HepG2 (cell line): ENCODE data around the gene FOSB. TPM values are rescaled to one million over a fixed set of nuclear protein-coding genes. Genes with fewer than 3 reads are reported as not detected.

Experiments used
- ATAC-seq: fragments of 200-7000 bp; cut with Tn5 transposase; 3 replicates; pipeline ENCODE4 v1.9.1; 2020; ENCODE audit warnings: mild to moderate bottlenecking, moderate library complexity
- BruUV-seq: library from RNA; stranded (reverse); fragments of 400-500 nt; replicated peaks from 2 replicates; lab custom pipeline; 2021; lab: Mats Ljungman, UMichigan
- CTCF ChIA-PET: fragments of 300-600 bp; formaldehyde crosslinking; extraction: SDS; loops from one replicate; lab custom pipeline; 2021; ENCODE audit warnings: low total read pairs, inconsistent platforms, low intra/inter-chr PET ratio; lab: Yijun Ruan, JAX
- POLR2A ChIA-PET: fragments of 350-600 bp; sonication (Branson Sonifier 250); formaldehyde crosslinking; loops from one replicate; lab custom pipeline; 2020; ENCODE audit warnings: antibody characterized with exemption, inconsistent platforms; lab: Yijun Ruan, JAX
- DNase-seq: peaks from one replicate; pipeline ENCODE4 v3.0.0-alpha.2; 2015; ENCODE audit warnings: low spot score
- FAIRE-seq: peaks from 3 replicates; lab custom pipeline; 2011; peaks lifted over from hg19 to GRCh38; lab: Jason Lieb, UNC
- H2AFZ ChIP-seq: one replicate; pipeline ENCODE4 v1.6.1; 2011; ENCODE audit warnings: low read length, inconsistent platforms
- H3K27ac ChIP-seq: fragments of 300-600 bp; 3 replicates; pipeline ENCODE4 v1.8.0; 2011; ENCODE audit warnings: mixed run types, mild to moderate bottlenecking, mixed read lengths, low read length, inconsistent platforms; ENCODE audit not compliant: insufficient read depth; ENCODE audit errors: extremely low read length
- H3K27me3 ChIP-seq, 2 experiments: fragments of 200-600 bp in 1 of 2; 2 replicates in 1 of 2; 3 replicates in 1 of 2; pipeline versions ENCODE4 v1.6.0 to v1.8.0; 2011; ENCODE audit warnings: low read length in 2 of 2, mild to moderate bottlenecking in 2 of 2, moderate library complexity in 2 of 2, inconsistent platforms in 1 of 2; ENCODE audit not compliant: insufficient read depth in 2 of 2, control insufficient read depth in 1 of 2
- H3K36me3 ChIP-seq, 2 experiments: fragments of 200-600 bp in 1 of 2; replicated peaks in 1 of 2; 2 replicates in 1 of 2; 3 replicates in 1 of 2; pipeline versions ENCODE4 v1.5.1 to v1.8.0; 2011; ENCODE audit warnings: low read length in 2 of 2, inconsistent platforms in 1 of 2; ENCODE audit not compliant: insufficient read depth in 2 of 2, control insufficient read depth in 1 of 2
- H3K4me1 ChIP-seq: 2 replicates; pipeline ENCODE4 v1.5.1; 2012; ENCODE audit warnings: low read length, inconsistent platforms; ENCODE audit not compliant: insufficient read depth
- H3K4me2 ChIP-seq: 2 replicates; pipeline ENCODE4 v1.6.0; 2011; ENCODE audit warnings: low read depth, low read length, inconsistent platforms
- H3K4me3 ChIP-seq, 3 experiments: fragments of 200-600 bp in 1 of 3; sonication (generic), shearing (Covaris generic) in 1 of 3; replicated peaks in 1 of 3; 2 replicates each; pipeline ENCODE4 v1.5.1; 2011 to 2016; ENCODE audit warnings: low read length in 3 of 3, inconsistent platforms in 2 of 3, low read depth in 2 of 3, mild to moderate bottlenecking in 2 of 3, control low read depth in 1 of 3, mixed read lengths in 1 of 3; ENCODE audit not compliant: insufficient read depth in 1 of 3
- H3K79me2 ChIP-seq: one replicate; pipeline ENCODE4 v1.6.1; 2011; ENCODE audit warnings: low read length, inconsistent platforms; ENCODE audit not compliant: insufficient read depth
- H3K9ac ChIP-seq: 2 replicates; pipeline ENCODE4 v1.6.0; 2011; ENCODE audit warnings: mild to moderate bottlenecking, low read depth, low read length, inconsistent platforms; ENCODE audit not compliant: insufficient read depth
- H3K9me3 ChIP-seq: 2 replicates; pipeline ENCODE4 v1.5.1; 2012; ENCODE audit warnings: mild to moderate bottlenecking, low read length
- H4K20me1 ChIP-seq: 2 replicates; pipeline ENCODE4 v1.6.0; 2011; ENCODE audit warnings: inconsistent platforms, mild to moderate bottlenecking, low read length, moderate library complexity; ENCODE audit not compliant: insufficient read depth
- ATF2 ChIP-seq: sonication (generic); formaldehyde crosslinking; IDR thresholded peaks from 2 replicates; pipeline ENCODE4 v1.4.0; 2020; ENCODE audit warnings: missing genetic modification reagents
- DNMT3B ChIP-seq: conservative IDR thresholded peaks from 2 replicates; pipeline ENCODE4 v1.6.1; 2016; ENCODE audit warnings: missing biosample characterization, control low read depth
- HCFC1 ChIP-seq: fragments of 150-350 bp; IDR thresholded peaks from 2 replicates; pipeline ENCODE4 v1.6.1; 2014; ENCODE audit warnings: low read depth, low read length
- HNRNPUL1 ChIP-seq: fragments of 200-400 bp; formaldehyde crosslinking; IDR thresholded peaks from 2 replicates; pipeline ENCODE4 v1.6.1; 2017; ENCODE audit warnings: low read depth, mild to moderate bottlenecking, low read length, moderate library complexity
- NR2C2 ChIP-seq: sonication (generic); formaldehyde crosslinking; IDR thresholded peaks from 2 replicates; pipeline ENCODE4 v1.4.0; 2020; ENCODE audit warnings: missing genetic modification reagents, mild to moderate bottlenecking, moderate library complexity, borderline replicate concordance
- SALL1 ChIP-seq: sonication (generic); formaldehyde crosslinking; IDR thresholded peaks from 2 replicates; pipeline ENCODE4 v1.8.0; 2022; ENCODE audit warnings: mild to moderate bottlenecking, missing genetic modification reagents
- SAP130 ChIP-seq: IDR thresholded peaks from 2 replicates; pipeline ENCODE4 v1.6.1; 2016; ENCODE audit warnings: low read depth
- SRSF1 ChIP-seq: fragments of 200-400 bp; formaldehyde crosslinking; optimal IDR thresholded peaks from 2 replicates; pipeline ENCODE3; 2017; ENCODE audit warnings: mild to moderate bottlenecking, low read depth, low read length, moderate library complexity
- THAP9 ChIP-seq: sonication (generic); formaldehyde crosslinking; IDR thresholded peaks from 2 replicates; pipeline ENCODE4; 2020; ENCODE audit warnings: missing genetic modification reagents, mild to moderate bottlenecking, borderline replicate concordance
- ZNF138 ChIP-seq: sonication (generic); formaldehyde crosslinking; IDR thresholded peaks from 2 replicates; pipeline ENCODE4 v1.5.0; 2020; ENCODE audit warnings: mild to moderate bottlenecking, low read depth, missing genetic modification reagents
- ZNF256 ChIP-seq: sonication (generic); formaldehyde crosslinking; conservative IDR thresholded peaks from 2 replicates; pipeline ENCODE4 v1.4.0; 2020; ENCODE audit warnings: missing genetic modification reagents
- ZNF550 ChIP-seq: sonication (generic); formaldehyde crosslinking; IDR thresholded peaks from 2 replicates; pipeline ENCODE4 v1.4.0; 2020; ENCODE audit warnings: mild to moderate bottlenecking, missing genetic modification reagents, borderline replicate concordance
- ZNF670 ChIP-seq: sonication (generic); formaldehyde crosslinking; IDR thresholded peaks from 2 replicates; pipeline ENCODE4 v1.8.0; 2022; ENCODE audit warnings: mild to moderate bottlenecking, missing genetic modification reagents, borderline replicate concordance
- ZNF772 ChIP-seq: sonication (generic); formaldehyde crosslinking; IDR thresholded peaks from 2 replicates; pipeline ENCODE4 v1.5.0; 2020; ENCODE audit warnings: mild to moderate bottlenecking, missing genetic modification reagents
- ZNF780A ChIP-seq: sonication (generic); formaldehyde crosslinking; IDR thresholded peaks from 2 replicates; pipeline ENCODE4 v1.8.0; 2022; ENCODE audit warnings: mild to moderate bottlenecking, missing genetic modification reagents, moderate library complexity
- ZNF891 ChIP-seq: sonication (generic); formaldehyde crosslinking; IDR thresholded peaks from 2 replicates; pipeline ENCODE4 v1.5.0; 2020; ENCODE audit warnings: mild to moderate bottlenecking, missing genetic modification reagents
- WGBS: methylation state at CpG from one replicate; pipeline ENCODE4 v1.1.6; 2017; ENCODE audit warnings: low lambda C conversion rate; 5-methylcytosine and 5-hydroxymethylcytosine counted together
- in situ Hi-C: cut with HindIII; loops from 2 replicates; pipeline ENCODE4 v1.10.0; 2017; ENCODE audit warnings: low pct_unique_long_range_greater_than_20kb; ENCODE audit not compliant: extremely low pct_ligation_motif_present
- intact Hi-C: fragments of 100-400 bp; cut with micrococcal nuclease; formaldehyde crosslinking; loops from one replicate; pipeline ENCODE4 v1.10.0; 2022; ENCODE audit not compliant: unreplicated experiment
- polyA plus RNA-seq, 8 experiments: library from polyadenylated mRNA; depleted of rRNA in 3 of 8; stranded (reverse) in 7 of 8; unstranded in 1 of 8; fragments of >200 nt; fragmentation: Illumina TruSeq in 4 of 8; extraction: Trizol in 4 of 8; gene quantifications; 2 replicates each; pipeline versions ENCODE4 v1.2.1 to v1.2.3, GENCODE V29; 2011 to 2016; ENCODE audit warnings: low read depth in 4 of 8, missing spikeins in 1 of 8, mixed read lengths in 1 of 8; ENCODE audit not compliant: insufficient read depth in 1 of 8
- total RNA-seq, 5 experiments: library from RNA; depleted of rRNA; stranded (reverse); fragments of >200 nt; fragmentation: Illumina TruSeq; extraction: Trizol; gene quantifications; 2 replicates each; pipeline ENCODE4 v1.2.3, GENCODE V29; 2016; ENCODE audit warnings: low read depth in 1 of 5

The FOSB gene
- total and polyA plus RNA-seq, 2 of the 13 experiments (the other 11 are each of a cell fraction or from before 2014, with no cell fraction given), result 2.8 to 6.0 TPM

- peak; percentile 39; the same call in 1 of the 2 replicates for TF ChIP-seq SALL1 (CRISPR knock-in tag)
- TF ChIP-seq, all 625 proteins: peak for 70
Observed at GRCh38 chr19:45492627-45493470, 25.1 kb downstream of the FOSB start (continued).

- no peak overlapping the region for H3K4me3 ChIP-seq
- 88% methylated on average over 27 of the region's 39 CpGs for WGBS
- H3K9ac ChIP-seq, result no peak overlapping the region
Observed at GRCh38 chr19:45494261-45494916, 26.6 kb downstream of the FOSB start.

More at GRCh38 chr19:45494261-45494916, 26.6 kb downstream of the FOSB start:
- intact Hi-C loops, result no loop called here
- no peaks in the 10 kb centered on the region for H3K79me2 ChIP-seq
- no TSS peak for BruUV-seq
- peaks cover 44% of the 10 kb centered on the region for H3K4me1 ChIP-seq
- DNase-seq, result no peak
- H3K36me3 ChIP-seq, result no peaks in the 10 kb centered on the region
- in situ Hi-C loops, result no loop called here
- ChIA-PET POLR2A (no interaction called here), CTCF (interaction anchor here (1.5 to 1.8 kb wide), 2 partner anchors 9 to 64 kb away, joined by 4 to 6 read pairs; no protein-coding TSS in a partner anchor)
- no peak for TF ChIP-seq SAP130 (CRISPR knock-in tag)
- TF ChIP-seq SRSF1, result no peak
- TF ChIP-seq ZNF780A, result no peak
- no peak for TF ChIP-seq ZNF256 (CRISPR knock-in tag)
- TF ChIP-seq ATF2 (CRISPR knock-in tag), result no peak
- no peak for TF ChIP-seq ZNF550 (CRISPR knock-in tag)
- no peak for TF ChIP-seq HCFC1
- no peak for TF ChIP-seq ZNF891
- no peak for TF ChIP-seq ZNF670
- TF ChIP-seq HNRNPUL1, result no peak
- no peak for TF ChIP-seq ZNF138 (CRISPR knock-in tag)
- no peak for TF ChIP-seq THAP9 (CRISPR knock-in tag)
- TF ChIP-seq DNMT3B (CRISPR knock-in tag), result no peak
- no peak for TF ChIP-seq NR2C2
- no peak for TF ChIP-seq ZNF772 (CRISPR knock-in tag)
- FAIRE-seq, result no peak
- no peak overlapping the region for H3K4me2 ChIP-seq
- H3K27me3 ChIP-seq, result no peaks in the 10 kb centered on the region; a peak in 1 of 5 replicates
- H2AFZ ChIP-seq, result no peak overlapping the region
- no peaks in the 10 kb centered on the region for H3K9me3 ChIP-seq
- no peak overlapping the region for H3K27ac ChIP-seq
- no peak for ATAC-seq
- no peaks in the 10 kb centered on the region for H4K20me1 ChIP-seq
